NCI-H2107 treated with DMSO at 0.1 percent for 48 hours (cell line): Measurements from ENCODE around the gene RGS2.

Source experiments
- DNase-seq: peaks from one replicate; lab custom pipeline; 2025; ENCODE audit not compliant: unreplicated experiment; lab: John Stamatoyannopoulos, UW

Gene RGS2

GRCh38 chr1:192830595-192831246 lies 21.9 kb downstream of the RGS2 start:
- no peak for DNase-seq

- no peak for DNase-seq
These were observed 23.0 kb downstream of the RGS2 start for GRCh38 chr1:192831706-192832355.

- DNase-seq = no peak
These were observed 23.7 kb downstream of the RGS2 start for GRCh38 chr1:192832492-192832891.

GRCh38 chr1:192835116-192835515 lies 26.3 kb downstream of the RGS2 start:
- DNase-seq = no peak

GRCh38 chr1:192839162-192840066 lies 30.6 kb downstream of the RGS2 start:
- DNase-seq = no peak

GRCh38 chr1:192844360-192844759 lies 35.5 kb downstream of the RGS2 start:
- DNase-seq = no peak

GRCh38 chr1:192846950-192847349 lies 38.1 kb downstream of the RGS2 start:
- no peak for DNase-seq

- DNase-seq = no peak
These were observed 40.2 kb downstream of the RGS2 start for GRCh38 chr1:192849011-192849410.

GRCh38 chr1:192849442-192849841 lies 40.6 kb downstream of the RGS2 start:
- DNase-seq = no peak

- DNase-seq = no peak
These were observed 43.4 kb downstream of the RGS2 start for GRCh38 chr1:192852001-192852947.

GRCh38 chr1:192858456-192858855 lies 49.6 kb downstream of the RGS2 start:
- no peak for DNase-seq

- DNase-seq = no peak
These were observed 51.0 kb downstream of the RGS2 start for GRCh38 chr1:192859808-192860207.

- no peak for DNase-seq
These were observed 51.8 kb downstream of the RGS2 start for GRCh38 chr1:192860478-192861185.

- no peak for DNase-seq
These were observed 53.0 kb downstream of the RGS2 start for GRCh38 chr1:192861860-192862259.
